Tibial artery (tissue), 4 donors: ENCODE results near the gene KCNQ1.
A peak's percentile ranks its signal among the peaks of the same experiment; 100 is the strongest.

Experiments used
- DNase-seq, 2 donors: peaks; one replicate each; pipeline ENCODE4 v3.0.0-alpha.2; 2019
- H3K27ac ChIP-seq, 2 donors: fragments of 200-600 bp; sonication (generic) in 1 of 2; 1 replicate in 1 of 2; 2 replicates in 1 of 2; pipeline ENCODE4 v1.5.1; 2018 to 2019; ENCODE audit warnings: mild to moderate bottlenecking in 1 of 2
- H3K27me3 ChIP-seq, 2 donors: fragments of 200-600 bp; sonication (generic) in 1 of 2; one replicate each; pipeline versions ENCODE4 v1.5.1 to v1.6.0; 2016 to 2019
- H3K36me3 ChIP-seq, 3 donors: fragments of 200-600 bp; sonication (generic) in 2 of 3; one replicate each; pipeline ENCODE4 v1.5.1; 2016 to 2019; ENCODE audit warnings: mild to moderate bottlenecking in 2 of 3
- H3K4me1 ChIP-seq, 4 donors: fragments of 200-600 bp; sonication (generic) in 2 of 4; 1 replicate in 3 of 4; 2 replicates in 1 of 4; pipeline ENCODE4 v1.5.1; 2016 to 2019
- H3K4me3 ChIP-seq, 2 donors: fragments of 200-600 bp; sonication (generic) in 1 of 2; 1 replicate in 1 of 2; 2 replicates in 1 of 2; pipeline ENCODE4 v1.5.1; 2018 to 2019; ENCODE audit warnings: mild to moderate bottlenecking in 2 of 2
- H3K9me3 ChIP-seq, 3 donors: fragments of 200-600 bp; sonication (generic) in 1 of 3; one replicate each; pipeline ENCODE4 v1.5.1; 2016 to 2019
- CTCF ChIP-seq, 2 experiments: fragments of 200-600 bp in 1 of 2; fragments of 450-650 bp in 1 of 2; IDR thresholded peaks; one replicate each; pipeline ENCODE4 v1.5.1; 2017 to 2019; ENCODE audit warnings: antibody characterized with exemption in 2 of 2, mild to moderate bottlenecking in 1 of 2, moderate library complexity in 1 of 2
- intact Hi-C: fragments of 100-400 bp; cut with DNase I; formaldehyde crosslinking; loops from one replicate; pipeline ENCODE4 v1.15.0; 2023; ENCODE audit warnings: low total_unique reads

Gene KCNQ1

GRCh38 chr11:2521733-2522630 lies 77.2 kb downstream of the KCNQ1 start:
- peak; percentile 9 to 64 for DNase-seq
- Histone ChIP-seq H3K4me3 (no peak overlapping the region), H3K27me3 (peaks cover 0 to 68% of the 10 kb centered on the region in 2 donors), H3K36me3 (no peaks in the 10 kb centered on the region), H3K27ac (no peak overlapping the region), H3K4me1 (no peaks in the 10 kb centered on the region), H3K9me3 (no peaks in the 10 kb centered on the region)
- no peak for TF ChIP-seq CTCF (IDR thresholded peaks at IDR 0.05)
- intact Hi-C loops, result no loop called here

- no peak for TF ChIP-seq CTCF (IDR thresholded peaks at IDR 0.05)
- no peaks in the 10 kb centered on the region for H3K36me3 ChIP-seq
- intact Hi-C loops, result no loop called here
- H3K27me3 ChIP-seq, result peaks cover 0 to 63% of the 10 kb centered on the region in 2 donors
- H3K9me3 ChIP-seq, result no peaks in the 10 kb centered on the region
- no peak overlapping the region for H3K27ac ChIP-seq
- no peaks in the 10 kb centered on the region for H3K4me1 ChIP-seq
- DNase-seq, result peak in 1 of 2 donors; percentile 51
- no peak overlapping the region for H3K4me3 ChIP-seq
Observed at GRCh38 chr11:2522631-2523255, 77.9 kb downstream of the KCNQ1 start.

GRCh38 chr11:2523821-2524391 lies 79.1 kb downstream of the KCNQ1 start:
- no peak for TF ChIP-seq CTCF (IDR thresholded peaks at IDR 0.05)
- peak in 1 of 2 donors; percentile 51 for DNase-seq
- Histone ChIP-seq H3K27me3 (peaks cover 0 to 64% of the 10 kb centered on the region in 2 donors), H3K9me3 (no peaks in the 10 kb centered on the region), H3K27ac (no peak overlapping the region), H3K4me1 (no peaks in the 10 kb centered on the region), H3K36me3 (no peaks in the 10 kb centered on the region), H3K4me3 (no peak overlapping the region)
- intact Hi-C loops, result no loop called here

GRCh38 chr11:2524446-2525165 lies 79.8 kb downstream of the KCNQ1 start:
- no peak overlapping the region for H3K27ac ChIP-seq
- peak; percentile 19 to 62 for DNase-seq
- peaks cover 0 to 71% of the 10 kb centered on the region in 2 donors for H3K27me3 ChIP-seq
- H3K4me3 ChIP-seq, result no peak overlapping the region
- no peak for TF ChIP-seq CTCF (IDR thresholded peaks at IDR 0.05)
- no peaks in the 10 kb centered on the region for H3K36me3 ChIP-seq
- intact Hi-C loops, result no loop called here
- H3K9me3 ChIP-seq, result no peaks in the 10 kb centered on the region
- H3K4me1 ChIP-seq, result no peaks in the 10 kb centered on the region

- no peaks in the 10 kb centered on the region for H3K4me1 ChIP-seq
- no peak overlapping the region for H3K4me3 ChIP-seq
- no peak overlapping the region for H3K27ac ChIP-seq
- no peak for TF ChIP-seq CTCF (IDR thresholded peaks at IDR 0.05)
- H3K27me3 ChIP-seq, result peaks cover 0 to 73% of the 10 kb centered on the region in 2 donors
- intact Hi-C loops, result no loop called here
- no peaks in the 10 kb centered on the region for H3K36me3 ChIP-seq
- no peaks in the 10 kb centered on the region for H3K9me3 ChIP-seq
- peak; percentile 16 to 57 for DNase-seq
Observed at GRCh38 chr11:2525166-2525861, 80.5 kb downstream of the KCNQ1 start.
